ENCODE results near the gene ITFG1.

GRCh38 chr16:47144559-47144877 is 316.3 kb downstream of the ITFG1 start:
- no peak for TF ChIP-seq OSR1 (CRISPR knock-in tag; IDR thresholded peaks at IDR 0.05)
- no peak for TF ChIP-seq CREB5 (CRISPR knock-in tag; IDR thresholded peaks at IDR 0.05; ENCODE audit: low read depth)
- TF ChIP-seq TOX (CRISPR knock-in tag; IDR thresholded peaks at IDR 0.05; ENCODE audit: borderline replicate concordance), result no peak
- no peak for TF ChIP-seq SNAI2 (CRISPR knock-in tag; IDR thresholded peaks at IDR 0.05)
- no peak for TF ChIP-seq PATZ1 (CRISPR knock-in tag; IDR thresholded peaks at IDR 0.05; ENCODE audit: borderline replicate concordance)
- no peak for TF ChIP-seq ZFP3 (CRISPR knock-in tag; IDR thresholded peaks at IDR 0.05)
- no peak for TF ChIP-seq CSRNP3 (CRISPR knock-in tag; IDR thresholded peaks at IDR 0.05)
- TF ChIP-seq ZFP30 (CRISPR knock-in tag; IDR thresholded peaks at IDR 0.05), result no peak
